ENCODE measurements around the gene HABP4.
A peak's percentile ranks its signal among the peaks of the same experiment; 100 is the strongest.

The HABP4 gene

DNA sequence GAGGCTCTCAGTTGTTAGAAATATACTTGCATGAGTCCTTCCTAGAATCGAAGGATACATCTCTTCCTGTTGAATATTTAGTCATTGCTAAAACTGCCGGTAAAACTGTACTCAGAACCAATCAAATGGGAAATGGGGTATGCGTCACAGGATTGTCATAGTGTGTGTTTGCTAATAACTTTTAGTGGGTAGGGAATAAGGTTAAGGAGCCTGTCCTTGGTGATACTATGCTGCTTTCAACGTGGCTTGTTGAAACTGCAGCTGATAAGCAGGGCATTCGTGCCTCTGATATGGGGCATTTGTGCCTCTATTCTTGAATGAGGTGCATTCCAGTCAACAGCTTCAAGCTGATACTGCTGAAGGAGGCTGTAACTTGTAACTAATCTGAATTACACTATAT, 26.6 kb downstream of the HABP4 start:
- peak; percentile 92 for DNase-seq (ENCODE audit: low spot score)

DNA sequence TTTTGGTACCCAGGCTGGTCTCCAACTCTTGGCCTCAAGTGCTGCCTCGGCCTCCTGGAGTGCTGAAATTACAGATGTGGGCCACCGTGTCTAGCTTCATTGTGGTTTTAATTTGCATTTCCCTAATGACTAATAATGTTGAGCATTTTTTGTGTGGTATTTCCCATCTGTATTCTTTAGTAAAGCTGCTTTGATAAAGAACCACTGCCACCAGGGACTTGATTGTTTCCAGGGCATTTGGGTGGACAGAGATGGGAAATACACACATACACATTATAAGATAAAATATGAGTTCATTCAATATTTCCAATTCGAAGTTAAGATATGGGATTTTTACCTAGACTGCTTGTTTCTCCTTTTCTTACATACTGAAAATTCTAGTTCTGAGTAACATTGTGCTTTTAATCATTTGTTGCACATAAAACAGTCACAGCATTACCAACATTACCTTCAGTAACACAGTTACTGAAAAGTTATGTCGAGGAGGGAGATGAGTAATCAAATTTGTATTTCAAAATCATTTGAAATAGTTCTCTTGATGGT, 28.9 kb downstream of the HABP4 start:
- DNase-seq (ENCODE audit: low spot score), result peak; percentile 22

DNA sequence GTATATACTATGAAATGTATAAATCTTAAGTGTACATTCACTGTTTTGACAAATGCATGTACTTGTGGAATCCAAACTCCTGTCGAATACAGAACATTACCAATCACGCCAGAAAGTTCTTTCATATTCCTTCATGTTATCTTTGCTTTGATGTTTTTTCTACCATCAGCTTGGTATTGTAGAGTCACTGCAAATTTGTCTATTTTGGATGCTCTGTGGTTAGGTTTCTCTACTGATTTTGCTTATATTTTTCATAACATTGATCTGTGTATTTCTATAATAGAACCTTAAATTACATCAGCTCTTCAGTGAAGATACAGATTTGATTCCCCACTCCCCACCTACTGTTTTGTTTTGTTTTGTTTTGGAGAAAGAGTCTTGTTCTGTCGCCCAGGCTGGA, 30.8 kb downstream of the HABP4 start:
- no peak for DNase-seq (ENCODE audit: low spot score)

DNA sequence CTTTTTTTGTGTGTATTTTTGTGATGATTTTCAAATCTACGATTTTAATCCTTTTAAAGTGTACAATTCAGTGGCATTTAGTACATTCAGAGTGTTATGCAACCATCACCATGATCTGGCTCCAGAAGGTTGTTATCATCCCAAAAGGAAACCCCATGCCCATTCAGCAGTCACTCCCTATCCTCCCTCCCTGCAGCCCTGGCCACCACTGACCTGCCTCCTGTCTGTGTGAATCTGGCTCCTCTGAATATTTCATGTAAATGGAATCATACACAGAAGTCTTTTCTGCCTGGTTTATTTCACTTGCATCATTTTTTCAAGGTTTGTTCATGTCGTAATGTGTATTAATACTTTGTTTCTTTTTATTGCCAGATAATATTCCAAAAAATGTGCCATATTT, 32.5 kb downstream of the HABP4 start:
- DNase-seq (ENCODE audit: low spot score), result no peak

DNA sequence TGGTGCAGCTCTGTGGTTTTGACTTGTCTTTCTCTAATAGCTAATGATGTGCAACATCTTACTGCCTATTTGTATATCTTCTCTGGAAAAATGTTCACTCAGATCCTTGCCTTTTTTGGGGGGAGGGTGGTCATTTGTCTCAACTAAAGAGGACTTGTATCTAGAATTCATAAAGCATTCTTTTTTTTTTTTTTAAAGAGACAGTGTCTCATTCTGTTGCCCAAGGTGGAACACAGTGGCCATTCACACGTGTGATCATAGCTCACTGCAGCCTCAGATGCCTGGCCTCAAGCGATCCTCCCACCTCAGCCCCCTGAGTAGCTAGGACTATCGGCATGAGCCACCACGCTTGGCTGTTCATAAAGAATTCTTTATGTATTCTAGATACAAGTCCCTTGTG, 33.2 kb downstream of the HABP4 start:
- no peak for DNase-seq (ENCODE audit: low spot score)

DNA sequence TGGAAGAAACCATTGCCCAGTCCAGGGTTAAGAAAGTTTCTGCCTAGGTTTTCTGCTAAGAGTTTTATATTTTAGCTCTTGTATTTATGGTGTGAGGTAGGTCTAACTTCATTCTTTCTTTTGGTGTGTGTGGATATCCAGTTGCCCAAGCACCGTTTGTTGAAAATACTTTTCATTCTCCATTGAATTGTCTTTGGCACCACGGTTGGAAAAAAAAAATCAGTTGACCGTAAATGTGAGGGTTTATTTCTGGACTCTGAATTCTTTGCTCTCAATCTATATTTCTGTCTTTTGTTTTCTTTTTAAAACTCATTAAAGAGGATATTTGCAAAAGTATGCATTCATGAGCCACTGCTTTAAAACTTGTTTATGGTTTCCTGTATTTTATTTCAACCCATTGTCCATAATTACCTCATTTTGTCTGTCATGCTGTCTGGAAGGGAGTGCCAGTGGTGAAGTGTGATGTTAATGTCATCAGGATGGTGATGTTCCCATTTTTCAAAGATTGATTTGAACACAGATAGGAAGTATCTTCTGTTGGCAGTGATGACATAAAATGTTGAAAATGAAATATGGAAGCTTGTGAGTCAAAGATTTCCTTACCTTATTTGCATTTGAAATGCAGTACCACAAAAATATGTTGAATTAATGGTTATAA, 33.9 kb downstream of the HABP4 start:
- DNase-seq (ENCODE audit: low spot score), result no peak

- DNase-seq (ENCODE audit: low spot score), result no peak
Measured at GRCh38 chr9:96484521-96484931, 34.6 kb downstream of the HABP4 start.

GRCh38 chr9:96485280-96485679, 35.3 kb downstream of the HABP4 start:
- no peak for DNase-seq (ENCODE audit: low spot score)

DNA sequence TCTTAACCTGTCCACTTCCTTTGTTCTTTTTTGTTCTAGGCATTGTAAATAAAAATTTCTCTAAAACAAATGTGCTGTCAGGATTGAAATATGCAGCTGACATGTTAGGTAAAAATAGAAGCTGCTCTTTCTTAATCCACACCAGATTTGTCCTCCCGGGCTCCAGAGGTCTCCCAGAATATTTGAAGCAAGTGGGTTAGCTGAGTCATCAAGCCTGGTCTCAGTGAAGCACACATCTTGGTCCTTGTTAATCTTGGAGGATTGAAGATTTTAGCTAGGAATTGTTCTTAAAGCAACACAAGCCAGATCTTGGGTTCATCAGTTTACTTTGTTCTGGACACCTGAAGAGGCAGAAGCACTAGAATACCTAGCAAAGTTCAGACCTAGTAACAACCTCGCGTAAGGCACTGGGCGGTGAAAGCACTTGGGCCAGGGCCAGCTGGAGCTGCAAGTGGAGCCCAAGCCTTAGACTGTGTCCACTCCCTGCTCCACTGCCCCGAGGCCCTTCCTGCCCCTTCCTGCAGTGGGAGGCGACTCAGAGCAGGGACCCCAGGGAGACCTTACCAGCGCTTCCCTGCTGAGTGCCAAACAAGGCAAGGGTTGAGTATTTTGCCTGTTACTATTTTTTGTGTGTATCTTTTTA, 36.5 kb downstream of the HABP4 start:
- no peak for DNase-seq (ENCODE audit: low spot score)

- DNase-seq (ENCODE audit: low spot score), result no peak
Measured at GRCh38 chr9:96487029-96487396, 37.0 kb downstream of the HABP4 start.

- no peak for DNase-seq (ENCODE audit: low spot score)
Measured at GRCh38 chr9:96487949-96488348, 38.0 kb downstream of the HABP4 start.

GRCh38 chr9:96489482-96489979, 39.6 kb downstream of the HABP4 start:
- no peak for DNase-seq (ENCODE audit: low spot score)

DNA sequence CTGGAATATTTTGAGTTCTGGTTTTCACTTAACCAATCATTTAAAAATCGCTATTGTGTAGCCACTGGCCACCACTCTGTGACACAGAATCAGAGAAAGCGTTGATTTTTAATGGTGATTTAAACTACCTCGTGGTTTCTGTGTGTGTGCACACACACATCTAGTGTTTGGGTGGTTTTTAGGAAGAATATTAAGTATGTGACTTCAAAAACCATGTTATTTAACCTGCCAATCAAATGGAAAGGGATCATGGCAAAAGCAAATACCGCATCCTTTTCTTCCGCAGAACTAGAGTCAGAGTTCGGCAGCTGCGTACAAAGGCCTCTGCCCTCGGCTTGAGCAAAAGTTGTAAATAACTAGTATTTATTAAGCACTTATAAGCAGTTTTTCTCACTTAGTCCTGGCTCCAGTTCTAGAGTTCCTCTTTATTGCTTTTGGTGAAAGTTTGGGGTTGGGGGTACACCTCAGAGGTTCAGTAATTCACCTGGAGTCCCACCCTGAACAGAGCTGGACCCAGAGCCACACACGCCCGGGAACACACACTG, 40.6 kb downstream of the HABP4 start:
- no peak for DNase-seq (ENCODE audit: low spot score)

DNA sequence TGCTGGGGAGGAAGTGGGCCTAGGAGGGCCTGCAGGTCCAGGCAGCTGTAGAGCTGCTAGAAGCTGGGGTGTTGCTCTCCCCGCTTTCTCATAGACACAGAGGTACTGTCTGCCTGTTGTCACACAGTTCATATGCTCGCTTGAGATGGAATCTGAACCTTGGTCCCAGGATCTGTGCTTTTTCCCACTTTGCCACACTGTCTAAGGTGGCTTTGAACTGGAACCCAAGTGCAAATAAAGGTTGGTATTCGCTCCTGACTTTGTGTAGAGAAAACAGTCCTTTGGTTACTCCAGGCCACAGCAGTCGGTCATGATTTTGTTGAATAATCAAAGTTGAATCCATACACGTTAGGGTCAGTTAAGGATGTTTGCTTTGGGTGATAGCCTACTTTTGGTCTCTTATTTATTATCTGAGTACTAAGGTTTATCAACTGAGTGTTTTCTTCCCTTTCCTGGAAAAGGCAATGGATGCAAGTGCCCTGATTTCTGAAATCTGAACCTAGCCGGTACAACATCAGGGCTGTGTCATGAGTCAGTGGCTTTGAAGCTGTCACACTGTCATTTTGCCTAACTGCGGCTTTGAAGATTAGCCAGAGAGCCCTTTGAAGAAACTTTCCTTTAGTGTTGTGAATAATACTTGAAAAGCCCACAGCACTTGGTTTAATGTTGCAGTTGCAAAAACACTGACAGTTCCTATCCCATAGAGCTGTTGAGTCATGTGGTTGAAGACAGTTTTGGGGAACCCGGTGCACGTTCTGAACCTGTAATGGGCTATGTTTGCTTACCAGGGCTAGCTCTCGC, 41.3 kb downstream of the HABP4 start:
- DNase-seq (ENCODE audit: low spot score), result no peak

DNA sequence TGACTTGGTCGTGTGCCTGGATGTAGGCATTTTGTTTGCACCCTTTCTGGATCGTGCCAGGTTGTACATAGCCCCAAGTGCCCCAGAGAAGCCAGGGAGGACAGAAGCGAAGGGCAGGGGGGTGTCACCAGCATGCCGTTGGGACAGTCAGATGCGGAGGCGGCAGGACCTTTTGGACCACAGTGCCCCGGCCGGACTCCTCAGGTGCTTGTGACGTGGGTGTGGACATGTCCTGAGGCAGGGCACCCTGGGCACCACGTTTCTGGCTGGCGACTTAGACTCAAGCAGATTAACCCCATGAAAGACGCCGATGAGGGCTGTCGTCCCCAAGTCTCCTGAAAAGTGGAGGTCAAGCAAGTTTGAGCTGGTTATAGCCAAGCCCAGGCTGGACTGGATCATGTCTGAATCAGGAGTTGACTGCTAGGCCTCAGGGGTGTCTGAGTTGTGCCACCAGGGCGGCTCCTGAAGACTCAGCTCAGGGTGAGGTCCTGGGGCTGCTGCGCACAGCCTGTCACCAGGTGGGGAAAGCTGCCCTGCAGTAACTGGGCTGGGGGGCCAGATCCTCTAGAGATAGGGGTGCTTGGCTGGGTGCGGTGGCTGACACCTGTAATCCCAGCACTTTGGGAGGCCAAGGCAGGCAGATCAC, 42.0 kb downstream of the HABP4 start:
- no peak for DNase-seq (ENCODE audit: low spot score)

GRCh38 chr9:96492993-96493531, 43.1 kb downstream of the HABP4 start:
- no peak for DNase-seq (ENCODE audit: low spot score)

- no peak for DNase-seq (ENCODE audit: low spot score)
Measured at GRCh38 chr9:96493757-96494156, 43.8 kb downstream of the HABP4 start.

- no peak for DNase-seq (ENCODE audit: low spot score)
Measured at GRCh38 chr9:96494215-96494800, 44.3 kb downstream of the HABP4 start.

DNA sequence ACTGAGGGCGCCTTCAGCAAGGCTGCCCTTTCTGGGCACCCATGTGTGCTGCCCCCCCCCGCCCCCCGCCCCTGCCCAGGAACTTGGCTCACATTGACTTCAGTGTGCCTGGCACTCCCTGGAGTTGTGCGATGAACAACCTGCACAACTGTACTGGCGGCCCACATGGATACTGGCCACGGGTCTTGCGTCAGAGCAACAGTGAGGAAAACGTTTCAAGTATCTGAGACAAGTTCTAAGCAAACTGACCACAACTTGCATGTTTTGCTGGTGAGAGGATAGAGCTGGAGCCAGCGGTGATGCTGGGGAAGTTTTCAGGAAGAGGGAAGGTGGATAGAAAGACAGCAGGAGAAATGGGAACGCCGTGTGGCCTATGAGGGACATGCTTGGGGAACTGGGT, 45.4 kb downstream of the HABP4 start:
- no peak for DNase-seq (ENCODE audit: low spot score)

GRCh38 chr9:96496368-96497116, 46.6 kb downstream of the HABP4 start:
- DNase-seq (ENCODE audit: low spot score), result no peak

- DNase-seq (ENCODE audit: low spot score), result no peak
Measured at GRCh38 chr9:96497117-96497399, 47.1 kb downstream of the HABP4 start.

Measured in RKO (cell line).